GDM1 (cell line): ENCODE results near the gene SNPH.

ENCODE experiments used
- DNase-seq: peaks from one replicate; lab custom pipeline; 2025; lab: John Stamatoyannopoulos, UW

Gene SNPH

GRCh38 chr20:1264727-1265126 lies 1.4 kb upstream of the SNPH start:
- no peak for DNase-seq

GRCh38 chr20:1265226-1265915 lies 723 bp upstream of the SNPH start:
- DNase-seq: no peak

GRCh38 chr20:1265916-1266166 lies 253 bp upstream of the SNPH start:
- no peak for DNase-seq

- no peak for DNase-seq
Measured at GRCh38 chr20:1267161-1267560, 1.1 kb downstream of the SNPH start.

GRCh38 chr20:1267809-1268374 lies 1.8 kb downstream of the SNPH start:
- no peak for DNase-seq

- DNase-seq: no peak
Measured at GRCh38 chr20:1269235-1269634, 3.1 kb downstream of the SNPH start.

GRCh38 chr20:1269850-1270249 lies 3.8 kb downstream of the SNPH start:
- no peak for DNase-seq

GRCh38 chr20:1272368-1273100 lies 6.4 kb downstream of the SNPH start:
- peak; percentile 10 for DNase-seq

- no peak for DNase-seq
Measured at GRCh38 chr20:1273366-1273765, 7.3 kb downstream of the SNPH start.

GRCh38 chr20:1274485-1275311 lies 8.6 kb downstream of the SNPH start:
- no peak for DNase-seq

GRCh38 chr20:1275919-1276318 lies 9.8 kb downstream of the SNPH start:
- no peak for DNase-seq

- no peak for DNase-seq
Measured at GRCh38 chr20:1277529-1278322, 11.6 kb downstream of the SNPH start.

- DNase-seq: no peak
Measured at GRCh38 chr20:1278993-1279392, 12.9 kb downstream of the SNPH start.

GRCh38 chr20:1280195-1281102 lies 14.4 kb downstream of the SNPH start:
- no peak for DNase-seq

- DNase-seq: no peak
Measured at GRCh38 chr20:1281279-1282057, 15.4 kb downstream of the SNPH start.

- DNase-seq: no peak
Measured at GRCh38 chr20:1282966-1283365, 16.9 kb downstream of the SNPH start.

- no peak for DNase-seq
Measured at GRCh38 chr20:1283522-1284510, 17.7 kb downstream of the SNPH start.

GRCh38 chr20:1286267-1287024 lies 20.4 kb downstream of the SNPH start:
- no peak for DNase-seq
